GM18517 (cell line): ENCODE data around the gene SLCO3A1.
"Not testable (repeated sequence)": the region's sequence is repeated elsewhere in the genome, so short reads cannot be mapped to it uniquely, and the experiment has no call there.

Experiments
- ATAC-seq: cut with Tn5 transposase; IDR thresholded peaks from one replicate; pipeline ENCODE4 v1.9.1; 2021; ENCODE audit warnings: mild to moderate bottlenecking, moderate library complexity; ENCODE audit not compliant: unreplicated experiment

Gene SLCO3A1

GRCh38 chr15:92028389-92028724, 174.8 kb downstream of the SLCO3A1 start:
- no peak for ATAC-seq

DNA sequence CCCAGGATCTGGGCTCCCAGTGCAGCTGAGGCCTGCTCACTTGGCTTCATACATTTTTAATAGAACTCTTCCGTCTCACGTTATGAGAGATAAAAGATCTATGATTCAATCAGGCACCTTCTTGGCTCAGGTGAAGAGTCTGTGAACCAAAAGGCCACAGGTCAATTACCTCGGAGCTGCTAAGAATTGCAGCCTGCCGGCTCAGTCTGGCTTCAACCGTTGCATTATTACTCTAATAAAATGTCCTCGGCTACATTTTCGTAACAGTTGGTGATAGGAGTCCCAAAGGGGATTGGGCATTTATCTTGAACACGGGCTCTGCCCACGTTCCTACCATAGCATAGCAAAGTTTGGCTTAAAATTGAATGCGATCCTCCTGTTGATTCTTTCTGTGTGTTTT, 176.3 kb downstream of the SLCO3A1 start:
- no peak for ATAC-seq

DNA sequence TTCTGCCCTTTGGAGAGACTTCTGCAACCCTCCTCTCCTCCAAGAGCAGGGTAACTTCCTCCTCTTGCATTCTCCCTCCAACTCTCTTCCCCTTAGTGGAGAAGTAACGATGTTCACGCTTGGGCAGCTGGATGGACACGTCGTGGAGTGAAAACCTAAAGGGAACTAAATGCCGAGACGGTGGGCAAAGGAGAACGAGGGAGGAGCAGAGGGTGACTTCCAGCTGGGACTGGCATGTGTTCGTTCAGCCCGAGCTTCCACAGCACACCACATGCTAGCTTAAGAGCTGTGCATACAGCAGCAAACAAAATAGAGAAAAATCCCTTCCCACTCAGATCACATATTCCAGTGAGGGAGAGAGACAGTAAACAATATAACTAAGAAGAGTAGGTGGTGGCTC, 179.8 kb downstream of the SLCO3A1 start:
- ATAC-seq, result no peak

GRCh38 chr15:92033723-92034122, 180.2 kb downstream of the SLCO3A1 start:
- ATAC-seq, result no peak

- ATAC-seq, result no peak
Observed at GRCh38 chr15:92034227-92034626, 180.7 kb downstream of the SLCO3A1 start.

DNA sequence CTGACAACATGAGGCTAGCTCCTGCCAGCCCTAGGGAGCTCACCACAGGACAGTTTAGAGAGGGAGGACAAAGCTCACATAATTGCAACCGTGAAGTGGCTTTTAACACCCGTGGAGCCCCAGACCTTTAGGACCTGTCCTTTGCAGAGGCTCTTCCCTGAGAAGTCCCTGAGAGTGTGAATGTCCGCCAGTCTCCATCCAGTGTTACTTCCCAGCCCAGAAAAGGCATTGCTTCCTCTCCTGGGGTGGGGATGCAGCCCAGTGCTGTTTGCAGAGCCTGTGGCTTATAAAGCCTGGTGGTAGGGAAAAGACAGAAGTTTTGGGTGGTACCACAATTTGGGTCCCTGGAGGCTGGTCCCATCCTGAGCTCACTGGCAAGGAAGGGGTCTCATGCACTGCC, 182.0 kb downstream of the SLCO3A1 start:
- no peak for ATAC-seq

- ATAC-seq, result no peak
Observed at GRCh38 chr15:92035961-92036360, 182.5 kb downstream of the SLCO3A1 start.

GRCh38 chr15:92037491-92037890, 184.0 kb downstream of the SLCO3A1 start:
- no peak for ATAC-seq

- ATAC-seq, result no peak
Observed at GRCh38 chr15:92040350-92040749, 186.8 kb downstream of the SLCO3A1 start.

DNA sequence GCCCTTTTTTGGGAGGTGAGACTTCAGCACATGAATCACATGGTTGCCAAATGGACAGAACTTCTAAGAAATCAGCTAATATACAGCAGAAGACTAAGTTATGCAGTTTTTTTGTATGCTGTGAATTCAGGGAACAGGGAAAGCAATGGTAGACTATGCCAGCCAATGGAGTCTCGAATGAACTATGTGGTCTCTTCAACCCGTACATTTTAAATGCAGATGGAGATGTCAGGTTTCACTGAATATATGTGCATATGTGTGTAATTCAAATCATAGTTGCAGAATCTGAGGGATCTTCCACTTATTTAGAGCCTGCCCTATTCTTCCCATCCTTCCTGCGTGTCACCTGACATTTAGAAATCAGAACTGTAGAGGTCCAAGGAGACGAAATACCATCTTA, 187.9 kb downstream of the SLCO3A1 start:
- no peak for ATAC-seq

DNA sequence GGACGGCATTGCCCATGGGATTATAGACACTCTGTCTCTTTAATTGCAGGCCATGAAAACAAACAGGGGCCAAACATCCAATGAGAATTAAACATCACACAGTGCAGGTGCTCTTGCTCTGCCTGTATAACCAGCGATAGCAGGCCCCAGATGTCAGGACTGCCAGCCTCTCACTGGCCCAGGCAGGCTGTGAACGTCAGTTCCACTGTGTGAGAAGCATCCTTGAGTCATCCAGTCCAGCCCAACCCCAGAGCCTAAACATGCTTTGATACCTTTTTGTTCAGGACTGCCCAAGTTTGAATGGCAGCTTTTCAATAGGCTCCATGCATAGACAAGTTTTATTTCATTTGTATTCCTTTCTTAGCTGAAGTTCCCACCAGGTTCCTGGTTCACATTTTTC, 189.8 kb downstream of the SLCO3A1 start:
- no peak for ATAC-seq

GRCh38 chr15:92044203-92044909, 190.8 kb downstream of the SLCO3A1 start:
- no peak for ATAC-seq

DNA sequence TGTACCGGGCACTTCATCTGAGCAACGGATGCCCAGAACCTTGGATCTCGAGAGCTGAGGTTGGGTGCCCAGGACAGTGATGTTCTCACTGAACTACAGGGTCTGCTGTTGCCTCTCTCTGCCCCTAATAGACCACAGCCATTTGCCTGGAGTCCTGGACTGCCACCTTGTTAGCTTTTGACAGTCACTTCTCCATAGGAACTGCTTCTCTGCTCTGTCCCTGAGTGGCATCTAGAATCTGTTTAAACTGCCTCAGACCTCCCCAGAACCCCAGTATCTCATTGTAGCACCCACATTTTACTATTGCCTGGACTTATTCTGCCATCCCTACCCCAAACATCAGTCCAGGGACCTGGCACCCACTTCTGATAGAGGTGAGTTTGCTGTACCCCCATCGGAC, 194.4 kb downstream of the SLCO3A1 start:
- no peak for ATAC-seq

- no peak for ATAC-seq
Observed at GRCh38 chr15:92048739-92049138, 195.2 kb downstream of the SLCO3A1 start.

GRCh38 chr15:92049290-92049989, 195.9 kb downstream of the SLCO3A1 start:
- ATAC-seq, result no peak

DNA sequence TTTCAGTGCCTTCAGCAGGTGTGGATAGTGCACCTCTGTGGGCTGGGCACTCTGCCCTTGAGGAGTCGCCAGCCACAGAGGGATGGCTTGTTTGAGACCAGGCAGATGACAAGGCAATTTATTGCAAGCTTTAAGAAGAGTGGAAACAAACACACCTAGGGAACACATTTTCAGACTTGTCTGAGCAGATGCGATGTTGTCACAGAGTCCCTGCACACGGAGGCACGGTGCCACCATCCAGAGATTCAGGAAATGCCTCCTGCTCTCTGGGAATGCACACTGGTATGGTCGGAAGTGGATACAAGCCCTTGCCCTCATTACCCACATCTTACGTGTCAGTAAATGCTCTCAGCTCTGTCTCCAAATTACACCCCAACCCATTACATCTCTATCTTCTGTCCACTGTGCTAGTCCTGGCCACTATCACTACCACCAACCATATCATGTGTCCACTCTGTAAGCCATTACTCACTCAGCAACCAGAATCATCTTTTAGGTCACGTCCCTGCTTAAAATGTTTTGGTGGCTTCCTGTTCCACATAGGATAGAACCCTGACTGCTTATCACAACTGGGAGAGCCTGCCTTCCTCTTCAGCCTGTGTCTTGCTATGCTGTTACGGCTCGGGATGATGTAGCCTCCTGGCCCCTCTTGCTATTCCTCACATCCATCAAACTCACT, 196.9 kb downstream of the SLCO3A1 start:
- ATAC-seq, result no peak

GRCh38 chr15:92051716-92052115, 198.2 kb downstream of the SLCO3A1 start:
- no peak for ATAC-seq

- ATAC-seq, result no peak
Observed at GRCh38 chr15:92053753-92054316, 200.3 kb downstream of the SLCO3A1 start.

DNA sequence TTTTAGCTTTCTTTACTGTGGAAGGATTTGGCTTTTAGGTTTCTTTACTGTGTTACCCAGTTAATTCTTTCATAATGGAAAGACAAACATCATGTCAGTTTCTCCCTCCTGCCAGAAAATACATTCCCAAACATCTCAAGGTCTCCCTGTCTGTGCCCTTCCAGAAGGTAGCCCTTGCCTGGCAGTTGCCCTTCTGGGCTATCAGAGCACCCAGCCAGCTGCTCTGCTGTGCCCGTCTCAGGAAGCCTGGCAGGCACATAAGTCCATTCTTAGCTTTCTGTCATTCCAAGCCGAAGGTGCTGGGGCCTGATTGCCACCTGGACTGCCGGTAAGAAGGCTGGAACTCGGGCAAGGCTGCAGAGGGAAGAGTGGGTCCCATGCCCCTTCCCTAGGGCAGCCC, 203.4 kb downstream of the SLCO3A1 start:
- no peak for ATAC-seq

DNA sequence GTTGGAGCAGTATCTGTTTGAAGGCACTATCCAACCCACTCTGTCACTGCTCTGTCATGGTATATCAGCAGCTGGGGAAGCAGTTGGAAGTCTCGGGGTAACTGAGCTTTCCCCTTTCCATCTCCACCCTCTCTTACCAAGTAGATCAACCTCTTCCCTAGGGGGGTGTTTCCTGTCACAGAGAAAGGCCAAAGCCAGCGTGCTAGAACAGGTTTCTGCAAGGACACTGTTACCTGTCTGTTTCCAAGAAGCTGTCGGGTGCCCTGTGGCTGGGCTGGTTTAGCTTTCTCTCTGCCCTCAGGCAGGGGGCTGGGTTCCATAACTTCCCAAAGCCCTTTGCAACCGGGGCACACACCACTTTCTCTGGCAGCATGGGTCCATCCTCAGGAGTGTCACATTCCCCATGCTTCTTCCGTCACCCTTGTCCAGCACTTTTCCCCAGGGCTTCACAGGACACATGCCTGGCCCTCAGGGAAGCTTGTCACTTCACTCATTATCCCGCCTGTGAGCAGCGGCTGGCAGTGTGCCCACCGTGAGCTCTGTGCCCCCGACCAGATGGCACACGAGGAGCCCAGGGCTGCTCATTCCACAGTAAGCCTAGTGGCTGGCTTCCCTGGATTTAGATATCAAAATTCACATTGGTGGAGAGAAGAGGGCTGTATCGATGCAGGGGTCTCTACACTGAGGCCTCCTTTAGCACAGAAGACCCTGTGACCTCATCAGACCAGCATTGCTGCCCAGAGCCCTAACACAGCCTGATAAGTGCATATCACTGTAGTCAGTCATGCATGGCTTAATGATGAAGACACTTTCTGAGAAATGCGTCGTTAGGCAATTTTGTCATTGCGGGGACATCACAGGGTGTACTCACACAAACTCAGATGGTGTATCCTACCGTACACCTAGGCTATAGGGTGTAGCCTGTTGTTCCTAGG, 205.8 kb downstream of the SLCO3A1 start:
- no peak for ATAC-seq

GRCh38 chr15:92059971-92060311, 206.4 kb downstream of the SLCO3A1 start:
- ATAC-seq, result not testable (repeated sequence)
